Gastroesophageal sphincter (tissue), 4 donors: ENCODE measurements around the gene OVAAL. TPM values are rescaled to one million over a fixed set of nuclear protein-coding genes. Genes with fewer than 3 reads are reported as not detected.

Experiments
- ATAC-seq: fragments of 150-250 bp; one replicate; pipeline ENCODE4 v1.9.1; 2016; ENCODE audit warnings: mild to moderate bottlenecking, moderate library complexity
- H3K27ac ChIP-seq, 4 donors: fragments of 200-600 bp; sonication (generic) in 3 of 4; 1 replicate in 3 of 4; 2 replicates in 1 of 4; pipeline ENCODE4 v1.5.1; 2016 to 2019
- H3K27me3 ChIP-seq: fragments of 200-600 bp; sonication (generic); one replicate; pipeline ENCODE4 v1.5.1; 2019
- H3K36me3 ChIP-seq, 2 donors: fragments of 200-600 bp; sonication (generic); one replicate each; pipeline ENCODE4 v1.5.1; 2019; ENCODE audit warnings: control low read depth in 1 of 2
- H3K4me1 ChIP-seq, 3 donors: fragments of 200-600 bp; sonication (generic); 1 replicate in 2 of 3; 2 replicates in 1 of 3; pipeline ENCODE4 v1.5.1; 2016 to 2019; ENCODE audit warnings: control low read depth in 2 of 3
- H3K4me3 ChIP-seq, 2 donors: fragments of 200-600 bp; sonication (generic); one replicate each; pipeline ENCODE4 v1.5.1; 2019; ENCODE audit warnings: mild to moderate bottlenecking in 1 of 2, moderate library complexity in 1 of 2
- H3K9me3 ChIP-seq, 3 donors: fragments of 200-600 bp; sonication (generic); one replicate each; pipeline ENCODE4 v1.5.1; 2017 to 2019; ENCODE audit warnings: control low read depth in 2 of 3
- EP300 ChIP-seq: sonication (generic); formaldehyde crosslinking; IDR thresholded peaks from one replicate; pipeline ENCODE4 v1.6.1; 2017; ENCODE audit warnings: antibody characterized with exemption, mild to moderate bottlenecking
- POLR2A ChIP-seq, 2 donors: fragments of 450-650 bp; IDR thresholded peaks; one replicate each; pipeline ENCODE4 v1.6.1; 2017; ENCODE audit warnings: antibody characterized with exemption in 2 of 2, mild to moderate bottlenecking in 2 of 2, moderate library complexity in 1 of 2
- POLR2AphosphoS5 ChIP-seq: sonication (generic); formaldehyde crosslinking; IDR thresholded peaks from one replicate; pipeline ENCODE4 v1.6.1; 2017; ENCODE audit warnings: antibody characterized with exemption
- WGBS, 2 donors: methylation state at CpG; one replicate each; pipeline ENCODE4 v1.1.5; 2018; ENCODE audit warnings: low coverage in 1 of 2; 5-methylcytosine and 5-hydroxymethylcytosine counted together
- total RNA-seq, 4 donors: library from RNA; depleted of rRNA; stranded (reverse); fragments of >200 nt; gene quantifications; one replicate each; pipeline ENCODE4 v1.1.0, GENCODE V29; 2016
- TF ChIP-seq, protein P1 (sequence below), 4 experiments: fragments of 200-600 bp in 2 of 4; fragments of 450-650 bp in 2 of 4; sonication (generic) in 1 of 4; IDR thresholded peaks; one replicate each; pipeline ENCODE4 v1.5.1; 2017 to 2019; ENCODE audit warnings: antibody characterized with exemption in 4 of 4, mild to moderate bottlenecking in 2 of 4, moderate library complexity in 2 of 4

Gene OVAAL
- total RNA-seq, 4 donors from 2014 or later = not detected

DNA sequence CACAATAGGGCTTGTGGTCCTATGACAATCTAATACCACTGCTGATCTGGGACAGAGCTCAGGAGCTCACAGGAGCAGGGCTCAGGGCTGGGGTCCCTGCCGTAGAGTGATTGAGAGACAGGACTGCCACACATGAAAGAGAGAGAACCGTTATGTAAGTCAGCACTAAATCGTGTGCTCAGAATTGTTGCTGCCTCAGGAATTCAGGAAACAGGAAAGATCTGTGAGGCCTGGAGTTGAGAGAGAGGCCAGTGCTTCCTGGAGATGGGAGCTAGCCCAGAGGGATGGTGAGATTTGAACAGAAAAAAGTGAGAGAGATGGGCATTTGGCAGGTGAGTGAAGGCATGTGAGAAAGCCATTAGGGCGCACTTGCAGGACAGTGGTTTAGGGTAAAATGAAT is 38.9 kb upstream of the OVAAL start:
- H3K27me3 ChIP-seq = no peaks in the 10 kb centered on the region
- peaks cover 0 to 14% (median 0%) of the 10 kb centered on the region in 3 donors for H3K4me1 ChIP-seq
- H3K27ac ChIP-seq = no peak overlapping the region
- WGBS, 2 donors = 36 to 83% methylated on average over 3 to 4 of the region's 4 CpGs
- H3K9me3 ChIP-seq = no peaks in the 10 kb centered on the region
- H3K36me3 ChIP-seq = no peaks in the 10 kb centered on the region
- no peak overlapping the region for H3K4me3 ChIP-seq
- TF ChIP-seq, protein P1, sequence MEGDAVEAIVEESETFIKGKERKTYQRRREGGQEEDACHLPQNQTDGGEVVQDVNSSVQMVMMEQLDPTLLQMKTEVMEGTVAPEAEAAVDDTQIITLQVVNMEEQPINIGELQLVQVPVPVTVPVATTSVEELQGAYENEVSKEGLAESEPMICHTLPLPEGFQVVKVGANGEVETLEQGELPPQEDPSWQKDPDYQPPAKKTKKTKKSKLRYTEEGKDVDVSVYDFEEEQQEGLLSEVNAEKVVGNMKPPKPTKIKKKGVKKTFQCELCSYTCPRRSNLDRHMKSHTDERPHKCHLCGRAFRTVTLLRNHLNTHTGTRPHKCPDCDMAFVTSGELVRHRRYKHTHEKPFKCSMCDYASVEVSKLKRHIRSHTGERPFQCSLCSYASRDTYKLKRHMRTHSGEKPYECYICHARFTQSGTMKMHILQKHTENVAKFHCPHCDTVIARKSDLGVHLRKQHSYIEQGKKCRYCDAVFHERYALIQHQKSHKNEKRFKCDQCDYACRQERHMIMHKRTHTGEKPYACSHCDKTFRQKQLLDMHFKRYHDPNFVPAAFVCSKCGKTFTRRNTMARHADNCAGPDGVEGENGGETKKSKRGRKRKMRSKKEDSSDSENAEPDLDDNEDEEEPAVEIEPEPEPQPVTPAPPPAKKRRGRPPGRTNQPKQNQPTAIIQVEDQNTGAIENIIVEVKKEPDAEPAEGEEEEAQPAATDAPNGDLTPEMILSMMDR (IDR thresholded peaks at IDR 0.05) = no peak
- TF ChIP-seq EP300 (no peak), POLR2A (IDR thresholded peaks at IDR 0.05) (no peak), POLR2AphosphoS5 (no peak)
- no peak for ATAC-seq

DNA sequence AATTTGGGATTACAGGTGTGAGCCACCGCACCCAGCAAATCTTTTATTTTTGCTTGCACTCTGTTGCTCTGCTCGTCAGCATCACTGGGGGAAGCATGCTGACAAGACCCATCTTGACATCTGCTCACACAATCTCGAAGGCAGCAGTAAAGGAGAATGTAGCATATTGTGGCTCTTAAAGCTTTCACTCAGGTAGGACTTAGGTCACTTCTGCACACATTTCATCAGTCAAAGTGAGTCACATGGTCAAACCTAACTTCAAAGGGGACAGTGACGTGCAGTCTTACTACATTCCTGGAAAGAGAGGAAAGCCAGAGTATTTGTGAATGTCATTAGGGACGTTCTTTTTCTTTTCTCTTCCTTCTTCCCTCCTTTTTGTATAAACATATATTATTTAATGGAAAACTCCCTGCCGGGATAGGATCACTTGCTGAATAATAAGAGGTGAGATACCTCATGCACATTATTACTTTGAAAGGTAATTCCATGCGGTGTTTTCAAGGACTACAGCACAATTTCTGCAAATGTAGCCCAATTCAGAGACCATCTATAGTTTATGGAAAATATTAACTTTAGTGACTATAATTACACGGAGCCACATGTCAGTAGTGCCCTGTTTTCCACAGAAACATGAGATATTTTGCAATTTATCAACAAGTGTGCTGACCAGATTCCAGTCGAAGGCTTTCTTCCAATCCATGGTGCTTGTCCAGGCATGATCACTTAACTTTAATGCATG is 37.1 kb upstream of the OVAAL start:
- H3K4me1 ChIP-seq = peaks cover 0 to 1% (median 0%) of the 10 kb centered on the region in 3 donors
- no peak overlapping the region for H3K27ac ChIP-seq
- H3K36me3 ChIP-seq = no peaks in the 10 kb centered on the region
- no peaks in the 10 kb centered on the region for H3K27me3 ChIP-seq
- no peak overlapping the region for H3K4me3 ChIP-seq
- no peaks in the 10 kb centered on the region for H3K9me3 ChIP-seq
- no peak for TF ChIP-seq EP300
- TF ChIP-seq, protein P1 (IDR thresholded peaks at IDR 0.05) = no peak
- no peak for TF ChIP-seq POLR2A (IDR thresholded peaks at IDR 0.05)
- no peak for TF ChIP-seq POLR2AphosphoS5
- WGBS, 2 donors = 41 to 51% methylated on average over 6 to 9 of the region's 9 CpGs
- no peak for ATAC-seq

DNA sequence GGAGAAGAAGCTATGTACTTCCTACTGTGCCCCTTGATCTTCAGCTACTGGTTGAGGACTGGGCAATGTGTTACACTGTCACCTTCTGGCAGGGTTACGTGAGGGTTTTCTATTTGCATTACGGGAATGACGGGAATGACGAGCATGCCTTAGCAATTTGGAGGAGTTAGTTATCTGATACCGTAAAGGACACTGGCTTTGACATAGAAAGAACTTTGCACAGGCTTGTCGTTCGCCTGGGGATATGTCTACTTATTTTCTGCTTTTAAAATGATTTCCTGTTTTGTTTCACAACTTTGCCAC is 36.6 kb upstream of the OVAAL start:
- Histone ChIP-seq H3K27me3 (no peaks in the 10 kb centered on the region), H3K9me3 (no peaks in the 10 kb centered on the region), H3K4me1 (no peaks in the 10 kb centered on the region), H3K27ac (no peak overlapping the region), H3K4me3 (no peak overlapping the region), H3K36me3 (no peaks in the 10 kb centered on the region)
- no peak for ATAC-seq
- TF ChIP-seq EP300 = no peak
- TF ChIP-seq, protein P1 (IDR thresholded peaks at IDR 0.05) = no peak
- TF ChIP-seq POLR2A (IDR thresholded peaks at IDR 0.05) = no peak
- TF ChIP-seq POLR2AphosphoS5 = no peak
- 86 to 95% methylated on average over 4 to 7 of the region's 7 CpGs for WGBS, 2 donors

DNA sequence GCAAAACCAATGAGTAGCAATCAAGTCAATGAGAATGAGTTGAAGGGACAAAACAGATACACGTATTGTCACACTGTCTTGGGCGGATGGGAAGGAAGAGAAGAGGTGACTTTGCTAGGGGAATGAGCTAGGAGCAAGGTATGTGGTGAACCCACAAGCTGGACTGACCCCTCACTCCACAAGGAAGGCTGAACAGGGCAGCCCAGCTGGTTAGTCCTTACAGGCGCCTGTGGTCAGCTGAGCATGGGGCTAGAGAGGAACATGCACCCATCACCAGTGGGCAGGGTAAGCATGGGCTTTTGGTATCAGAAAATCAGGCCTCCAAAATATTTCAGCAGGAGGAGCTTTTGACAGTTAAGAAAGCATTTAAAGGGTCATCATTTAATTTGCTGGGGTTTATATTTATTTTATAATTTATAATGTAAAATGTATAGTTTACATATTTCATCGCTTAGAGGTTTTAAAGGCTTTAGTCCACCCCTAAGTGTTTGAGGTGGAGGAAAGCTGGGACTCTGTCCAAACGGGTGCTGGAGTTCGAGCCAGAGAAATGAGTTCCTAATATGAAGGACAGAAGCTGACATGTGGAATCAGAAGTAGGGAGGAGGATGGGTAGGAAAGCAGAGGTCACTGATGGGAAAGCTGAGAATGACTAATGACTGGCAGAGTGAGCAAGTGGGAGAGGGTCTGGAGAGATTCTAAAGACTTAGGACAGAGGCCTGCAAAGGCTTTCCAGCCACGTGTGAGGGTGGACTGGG is 34.4 kb upstream of the OVAAL start:
- Histone ChIP-seq H3K27me3 (no peaks in the 10 kb centered on the region), H3K36me3 (no peaks in the 10 kb centered on the region), H3K9me3 (no peaks in the 10 kb centered on the region), H3K4me3 (no peak overlapping the region), H3K27ac (no peak overlapping the region), H3K4me1 (no peaks in the 10 kb centered on the region)
- no peak for ATAC-seq
- WGBS, 2 donors = 62 to 68% methylated on average over 7 of the region's 7 CpGs
- TF ChIP-seq POLR2AphosphoS5 (no peak), POLR2A (IDR thresholded peaks at IDR 0.05) (no peak), EP300 (no peak)
- TF ChIP-seq, protein P1 (IDR thresholded peaks at IDR 0.05) = no peak
